ENCODE measurements around the gene ADGRL3.

The ADGRL3 gene

DNA sequence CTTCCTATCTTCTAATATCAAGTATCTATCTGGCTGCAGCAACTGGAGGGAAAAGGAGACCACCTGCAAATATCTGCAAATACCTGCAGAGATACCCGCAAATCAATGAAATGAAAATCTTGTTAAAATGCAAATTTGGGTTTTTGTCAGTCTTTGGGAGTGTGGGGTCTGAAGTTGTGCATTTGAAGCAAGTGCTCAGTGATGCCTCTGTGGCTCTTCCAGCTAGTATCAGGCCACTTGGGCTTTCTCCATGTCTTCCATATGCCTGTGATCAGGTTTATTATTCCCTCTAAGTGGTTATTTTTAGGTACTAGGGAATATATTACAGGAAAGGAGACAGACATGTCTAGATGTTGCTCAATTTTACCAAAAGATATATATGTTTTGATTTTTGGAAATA, 880.3 kb downstream of the ADGRL3 start:
- Histone ChIP-seq H3K4me2 (ENCODE audit: low read depth, low read length, poor library complexity, severe bottlenecking) (no peak overlapping the region), H4K20me1 (ENCODE audit: low read depth, low read length) (no peaks in the 10 kb centered on the region), H3K9me2 (replicated peaks; ENCODE audit: insufficient read depth, low read length) (no peaks in the 10 kb centered on the region), H3K79me2 (ENCODE audit: insufficient read depth, low read length) (no peaks in the 10 kb centered on the region), H3K9me3 (ENCODE audit: insufficient read depth, low read length) (no peaks in the 10 kb centered on the region), H2AFZ (ENCODE audit: low read depth, low read length, severe bottlenecking) (no peak overlapping the region), H3K27ac (ENCODE audit: low read depth, low read length) (no peak overlapping the region), H3K36me3 (ENCODE audit: low read length) (no peaks in the 10 kb centered on the region), H3F3A (ENCODE audit: insufficient read depth) (no peaks in the 10 kb centered on the region), H3K9ac (ENCODE audit: low read length) (no peak overlapping the region), H3K4me3 (ENCODE audit: insufficient read depth, low read length, poor library complexity, severe bottlenecking) (no peak overlapping the region), H3K27me3 (ENCODE audit: low read length) (no peaks in the 10 kb centered on the region)
- TF ChIP-seq, protein P1, sequence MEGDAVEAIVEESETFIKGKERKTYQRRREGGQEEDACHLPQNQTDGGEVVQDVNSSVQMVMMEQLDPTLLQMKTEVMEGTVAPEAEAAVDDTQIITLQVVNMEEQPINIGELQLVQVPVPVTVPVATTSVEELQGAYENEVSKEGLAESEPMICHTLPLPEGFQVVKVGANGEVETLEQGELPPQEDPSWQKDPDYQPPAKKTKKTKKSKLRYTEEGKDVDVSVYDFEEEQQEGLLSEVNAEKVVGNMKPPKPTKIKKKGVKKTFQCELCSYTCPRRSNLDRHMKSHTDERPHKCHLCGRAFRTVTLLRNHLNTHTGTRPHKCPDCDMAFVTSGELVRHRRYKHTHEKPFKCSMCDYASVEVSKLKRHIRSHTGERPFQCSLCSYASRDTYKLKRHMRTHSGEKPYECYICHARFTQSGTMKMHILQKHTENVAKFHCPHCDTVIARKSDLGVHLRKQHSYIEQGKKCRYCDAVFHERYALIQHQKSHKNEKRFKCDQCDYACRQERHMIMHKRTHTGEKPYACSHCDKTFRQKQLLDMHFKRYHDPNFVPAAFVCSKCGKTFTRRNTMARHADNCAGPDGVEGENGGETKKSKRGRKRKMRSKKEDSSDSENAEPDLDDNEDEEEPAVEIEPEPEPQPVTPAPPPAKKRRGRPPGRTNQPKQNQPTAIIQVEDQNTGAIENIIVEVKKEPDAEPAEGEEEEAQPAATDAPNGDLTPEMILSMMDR (IDR thresholded peaks at IDR 0.05; ENCODE audit: insufficient read depth, low read length, poor library complexity, severe bottlenecking) = no peak
- no peak for TF ChIP-seq EZH2phosphoT487 (conservative IDR thresholded peaks at IDR 0.05; ENCODE audit: low read length)

DNA sequence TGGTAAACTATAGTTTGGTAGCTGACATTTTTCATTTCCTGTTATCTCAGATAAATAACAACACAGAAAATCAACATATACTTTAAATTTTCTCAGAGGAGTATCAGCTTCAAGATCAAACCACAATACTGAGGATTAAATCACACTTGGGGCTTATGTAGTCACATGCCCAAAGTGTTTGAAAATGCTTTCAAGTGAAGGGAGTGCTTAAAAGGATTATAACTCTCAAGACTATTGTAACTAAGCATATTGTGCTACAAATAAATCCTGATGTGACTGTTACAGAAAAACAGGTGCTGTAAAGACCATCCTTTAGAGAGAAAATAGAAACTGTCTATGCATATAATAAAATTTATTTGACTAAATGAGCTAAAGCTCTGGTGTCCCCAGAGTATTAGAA, 887.6 kb downstream of the ADGRL3 start:
- Histone ChIP-seq H3K27ac (ENCODE audit: low read depth, low read length) (no peak overlapping the region), H3K9ac (ENCODE audit: low read length) (no peak overlapping the region)

DNA sequence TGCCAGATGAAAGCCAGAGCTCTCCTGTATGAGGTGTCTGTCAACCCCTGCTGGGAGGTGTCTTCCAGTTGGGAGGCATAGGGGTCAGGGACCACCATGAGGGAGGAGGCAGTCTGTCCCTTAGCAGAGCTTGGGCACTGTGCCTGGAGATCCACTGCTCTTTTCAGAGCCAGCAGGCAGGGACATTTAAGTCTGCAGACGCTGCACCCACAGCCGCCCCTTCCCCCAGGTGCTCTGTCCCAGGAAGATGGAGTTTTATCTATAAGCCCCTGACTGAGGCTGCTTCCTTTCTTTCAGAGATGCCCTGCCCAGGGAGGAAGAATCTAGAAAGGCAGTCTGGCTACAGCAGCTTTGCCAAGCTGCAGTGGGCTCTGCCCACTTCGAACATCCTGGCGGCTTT, 893.6 kb downstream of the ADGRL3 start:
- Histone ChIP-seq H3K4me2 (ENCODE audit: low read depth, low read length, poor library complexity, severe bottlenecking) (no peak overlapping the region), H2AFZ (ENCODE audit: low read depth, low read length, severe bottlenecking) (no peak overlapping the region), H3K9me3 (ENCODE audit: insufficient read depth, low read length) (no peaks in the 10 kb centered on the region), H3F3A (ENCODE audit: insufficient read depth) (no peaks in the 10 kb centered on the region), H3K27ac (ENCODE audit: low read depth, low read length) (no peak overlapping the region), H3K4me3 (ENCODE audit: insufficient read depth, low read length, poor library complexity, severe bottlenecking) (no peak overlapping the region), H3K79me2 (ENCODE audit: insufficient read depth, low read length) (no peaks in the 10 kb centered on the region), H3K9ac (ENCODE audit: low read length) (no peak overlapping the region), H3K36me3 (ENCODE audit: low read length) (no peaks in the 10 kb centered on the region), H3K27me3 (ENCODE audit: low read length) (no peaks in the 10 kb centered on the region), H4K20me1 (ENCODE audit: low read depth, low read length) (no peaks in the 10 kb centered on the region), H3K9me2 (replicated peaks; ENCODE audit: insufficient read depth, low read length) (no peaks in the 10 kb centered on the region)
- TF ChIP-seq, protein P1 (IDR thresholded peaks at IDR 0.05; ENCODE audit: insufficient read depth, low read length, poor library complexity, severe bottlenecking) = no peak
- no peak for TF ChIP-seq EZH2phosphoT487 (conservative IDR thresholded peaks at IDR 0.05; ENCODE audit: low read length)

More for the DNA sequence above, 887.6 kb downstream of the ADGRL3 start:
- TF ChIP-seq, protein P1 (IDR thresholded peaks at IDR 0.05; ENCODE audit: insufficient read depth, low read length, poor library complexity, severe bottlenecking) = no peak
- TF ChIP-seq EZH2phosphoT487 (conservative IDR thresholded peaks at IDR 0.05; ENCODE audit: low read length) = no peak
- no peaks in the 10 kb centered on the region for H3F3A ChIP-seq (ENCODE audit: insufficient read depth)
- H4K20me1 ChIP-seq (ENCODE audit: low read depth, low read length) = no peaks in the 10 kb centered on the region
- H3K4me3 ChIP-seq (ENCODE audit: insufficient read depth, low read length, poor library complexity, severe bottlenecking) = no peak overlapping the region
- no peaks in the 10 kb centered on the region for H3K9me2 ChIP-seq (replicated peaks; ENCODE audit: insufficient read depth, low read length)
- no peak overlapping the region for H3K4me2 ChIP-seq (ENCODE audit: low read depth, low read length, poor library complexity, severe bottlenecking)
- H3K27me3 ChIP-seq (ENCODE audit: low read length) = no peaks in the 10 kb centered on the region
- no peaks in the 10 kb centered on the region for H3K9me3 ChIP-seq (ENCODE audit: insufficient read depth, low read length)
- no peaks in the 10 kb centered on the region for H3K36me3 ChIP-seq (ENCODE audit: low read length)
- H3K79me2 ChIP-seq (ENCODE audit: insufficient read depth, low read length) = no peaks in the 10 kb centered on the region
- no peak overlapping the region for H2AFZ ChIP-seq (ENCODE audit: low read depth, low read length, severe bottlenecking)
